HG03354 (cell line): ENCODE results near the gene CGN.

Experiments used
- ATAC-seq: cut with Tn5 transposase; IDR thresholded peaks from one replicate; pipeline ENCODE4 v1.9.1; 2021; ENCODE audit warnings: mild to moderate bottlenecking; ENCODE audit not compliant: unreplicated experiment, poor library complexity, severe bottlenecking

The CGN gene

DNA sequence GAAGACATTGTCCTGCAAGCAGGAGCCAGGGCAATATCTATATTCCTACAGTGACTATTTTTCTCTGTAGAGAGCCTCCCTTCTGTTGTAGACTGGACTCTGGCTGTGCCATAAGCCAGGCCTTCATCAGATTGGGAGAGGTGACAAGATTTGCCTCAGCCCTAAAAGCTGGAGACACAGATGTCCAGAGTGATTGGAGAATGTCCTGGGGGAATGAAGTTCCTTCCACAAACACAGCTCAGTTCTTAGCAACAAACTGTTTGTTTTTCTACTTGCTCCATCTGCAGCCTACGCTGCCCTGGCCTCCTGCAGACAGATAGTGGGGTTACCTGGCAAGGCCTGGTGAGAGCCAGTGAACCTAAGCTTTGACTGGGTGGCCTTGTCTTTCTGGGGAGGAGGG is 70.7 kb downstream of the CGN start:
- no peak for ATAC-seq

DNA sequence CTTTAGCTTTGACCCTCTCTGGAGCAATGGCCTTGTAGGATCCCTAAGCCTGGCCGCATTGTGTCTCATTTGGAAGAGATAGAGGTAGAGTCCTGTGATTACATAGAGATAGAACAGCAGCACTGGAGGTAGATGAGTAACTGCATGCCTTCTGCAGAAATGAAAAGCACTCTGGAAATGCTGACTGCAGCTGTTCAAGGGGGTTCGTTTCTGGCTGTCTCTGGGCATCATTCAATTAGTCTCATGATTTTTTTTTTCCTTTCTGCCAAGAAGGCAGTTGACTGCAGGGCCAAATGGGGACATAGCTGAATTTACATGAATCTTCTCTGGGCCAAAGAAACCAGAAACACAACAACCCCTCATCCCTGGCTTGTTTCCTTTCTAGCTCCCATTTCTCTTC is 72.6 kb downstream of the CGN start:
- ATAC-seq, result no peak

DNA sequence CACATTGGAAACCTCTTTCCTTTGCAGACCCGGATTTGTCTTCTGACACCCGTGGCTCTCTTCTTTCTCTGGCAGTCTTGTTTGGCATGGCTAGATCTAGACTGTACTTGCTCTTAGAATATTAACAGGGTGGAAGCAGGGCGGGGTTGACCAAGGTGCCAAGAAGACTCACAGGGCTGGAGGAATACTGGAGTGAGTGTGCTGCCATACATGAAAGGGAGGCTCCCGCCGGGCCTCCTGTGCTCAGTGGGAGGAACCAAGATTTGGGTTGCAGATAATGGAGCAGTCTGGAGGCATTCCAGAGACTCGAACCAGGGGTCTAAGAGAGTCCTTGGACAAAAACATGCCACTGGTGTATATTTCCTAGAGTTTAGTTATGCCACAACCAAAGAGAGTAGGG is 73.1 kb downstream of the CGN start:
- ATAC-seq, result no peak

DNA sequence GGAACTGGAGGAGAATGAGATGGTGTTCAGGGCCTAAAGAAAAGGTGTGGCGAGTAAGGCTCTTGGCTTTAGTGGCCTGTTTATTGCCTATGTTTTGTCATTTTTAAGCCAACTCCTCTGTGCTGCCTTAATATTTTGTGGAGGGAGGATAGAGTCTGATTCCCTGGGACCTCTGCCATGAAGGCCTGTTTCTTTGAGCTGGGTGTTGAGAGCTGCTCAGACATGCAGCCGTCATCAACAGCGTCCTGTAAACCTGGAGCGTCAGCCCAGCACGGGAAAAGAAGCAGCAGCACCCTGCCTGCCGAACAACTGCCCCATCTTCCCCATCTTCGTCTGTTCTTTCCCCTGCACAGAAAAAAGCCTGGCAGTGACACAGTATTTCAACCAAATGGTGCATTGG is 73.6 kb downstream of the CGN start:
- ATAC-seq, result no peak

DNA sequence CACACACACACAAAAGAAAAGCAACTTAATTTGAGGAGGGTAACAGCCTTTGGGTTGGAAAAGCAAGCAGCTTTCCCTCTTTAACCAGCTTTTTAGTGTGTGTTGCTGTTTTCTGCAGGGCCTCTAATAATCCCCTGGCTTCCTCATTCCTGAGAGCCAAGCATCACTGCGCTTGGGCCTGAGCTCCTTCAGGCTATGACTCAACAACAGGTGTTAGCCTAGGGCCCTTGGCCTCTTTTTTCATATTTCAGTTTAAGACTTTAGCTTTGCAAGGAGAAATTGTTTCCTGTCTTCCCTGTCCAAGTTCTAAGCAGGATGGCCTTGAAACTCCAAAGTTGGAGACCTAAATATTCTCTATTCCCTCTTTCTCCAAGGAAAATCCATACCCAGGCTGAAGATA is 74.4 kb downstream of the CGN start:
- no peak for ATAC-seq
